HG03103 (cell line): Measurements from ENCODE around the gene FXYD4.
"Not testable (repeated sequence)": the region's sequence is repeated elsewhere in the genome, so short reads cannot be mapped to it uniquely, and the experiment has no call there.

Experiments used
- ATAC-seq: cut with Tn5 transposase; IDR thresholded peaks from one replicate; pipeline ENCODE4 v1.9.1; 2021; ENCODE audit warnings: low read depth; ENCODE audit not compliant: unreplicated experiment

FXYD4 gene, protein sequence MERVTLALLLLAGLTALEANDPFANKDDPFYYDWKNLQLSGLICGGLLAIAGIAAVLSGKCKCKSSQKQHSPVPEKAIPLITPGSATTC

DNA sequence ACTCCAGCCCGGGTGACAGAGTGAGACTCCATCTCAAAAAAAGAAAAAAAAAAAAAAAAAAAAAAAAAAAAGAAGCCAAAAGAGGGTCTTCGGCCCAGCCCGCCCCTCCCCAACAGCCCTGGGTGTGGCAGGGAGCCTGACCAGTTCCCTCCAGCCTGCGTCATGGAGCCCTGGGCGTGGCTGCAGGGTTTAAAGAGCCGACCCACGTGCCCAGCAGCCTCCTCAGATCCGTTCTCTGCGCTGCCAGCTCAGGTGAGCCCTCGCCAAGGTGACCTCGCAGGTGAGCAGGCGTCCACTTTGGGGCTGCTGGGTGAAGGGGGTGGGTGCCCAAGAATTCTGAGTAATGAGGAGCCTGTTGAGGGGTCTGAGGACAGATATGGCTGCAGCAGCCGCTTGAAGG is at the start of gene FXYD4:
FXYD4 (plus strand) TSS at position 219 of the 400 bp plus-strand sequence. CDS start 2,111 bp downstream, outside the sequence.
- ATAC-seq, result no peak

DNA sequence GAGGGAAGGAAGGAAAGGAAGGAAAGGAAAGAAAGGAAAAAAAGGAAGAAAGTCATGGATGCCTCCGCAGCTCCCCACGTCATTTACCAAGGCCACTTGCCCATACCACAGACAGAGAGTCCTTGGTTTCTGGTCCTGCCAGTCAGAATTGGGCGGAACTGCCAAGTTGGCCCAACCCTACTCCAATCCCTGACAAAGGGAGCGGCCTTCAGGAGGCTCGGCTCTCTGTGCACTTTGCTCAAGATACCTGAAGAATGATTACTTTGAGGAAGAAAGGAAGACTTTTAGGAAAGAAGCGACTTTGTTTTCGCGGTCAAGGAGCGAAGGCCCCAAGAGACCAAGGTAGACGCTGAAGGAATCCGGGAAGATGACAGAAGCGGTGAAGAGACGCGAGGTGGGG is 49.1 kb upstream of the FXYD4 start:
- no peak for ATAC-seq

DNA sequence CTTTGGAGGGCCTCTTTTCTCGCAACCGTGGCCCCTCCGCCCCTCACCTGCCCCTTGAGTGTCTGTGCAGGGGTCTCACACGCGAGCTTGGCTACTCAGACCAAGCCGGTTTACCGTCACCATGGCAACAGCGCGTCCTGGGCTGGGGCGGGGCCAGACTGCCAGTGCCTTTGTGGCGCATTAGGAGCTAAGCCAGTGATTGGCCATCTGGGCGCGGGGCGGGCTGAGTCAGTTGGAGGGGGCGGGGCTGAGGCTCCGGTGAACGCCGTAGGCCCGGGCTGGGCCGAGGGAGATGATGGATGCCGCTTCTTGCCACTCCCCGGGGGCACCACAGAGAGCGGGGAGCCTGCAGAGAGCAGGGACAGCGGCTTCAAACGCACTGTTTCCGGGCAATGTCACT is 48.7 kb upstream of the FXYD4 start:
- peak; percentile 77 for ATAC-seq

DNA sequence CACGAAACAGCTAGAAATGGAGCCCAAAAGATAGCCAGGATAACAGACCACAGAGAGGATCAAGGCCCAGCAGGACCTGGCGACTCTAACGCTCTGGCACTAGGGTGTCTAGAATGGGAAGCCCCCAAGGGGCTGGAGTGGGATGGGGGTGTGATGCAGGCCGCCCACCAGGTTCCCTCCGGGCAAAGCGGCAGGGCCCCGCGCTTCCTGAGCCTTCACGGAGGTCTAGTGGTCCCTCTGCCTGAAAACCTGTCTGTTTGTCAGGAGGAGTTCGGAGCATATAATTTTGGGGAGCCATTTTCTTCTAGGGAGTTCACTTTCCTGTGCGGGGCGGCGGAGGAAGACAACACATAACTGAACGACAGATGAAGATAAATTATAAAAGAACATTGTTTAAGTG is 48.2 kb upstream of the FXYD4 start:
- ATAC-seq, result no peak

DNA sequence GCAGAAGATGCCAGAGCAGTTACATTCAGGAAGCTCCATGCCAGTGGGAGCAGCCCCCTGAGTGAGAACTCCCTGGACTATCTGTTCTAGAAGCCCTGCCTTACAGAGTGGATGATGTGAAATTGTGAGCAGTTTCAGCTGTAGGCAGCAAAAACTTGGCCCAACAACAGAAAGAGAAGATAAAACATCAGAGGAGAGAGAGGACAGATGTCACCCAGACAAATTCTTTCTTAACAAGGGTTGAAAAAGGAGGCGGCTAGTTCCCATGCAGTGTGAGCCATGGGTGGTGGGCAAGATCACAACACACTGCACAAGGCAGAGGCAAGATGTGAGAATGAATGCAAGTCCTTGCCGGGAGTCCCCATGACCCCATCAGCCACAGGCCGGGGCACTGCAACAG is 46.6 kb upstream of the FXYD4 start:
- no peak for ATAC-seq

DNA sequence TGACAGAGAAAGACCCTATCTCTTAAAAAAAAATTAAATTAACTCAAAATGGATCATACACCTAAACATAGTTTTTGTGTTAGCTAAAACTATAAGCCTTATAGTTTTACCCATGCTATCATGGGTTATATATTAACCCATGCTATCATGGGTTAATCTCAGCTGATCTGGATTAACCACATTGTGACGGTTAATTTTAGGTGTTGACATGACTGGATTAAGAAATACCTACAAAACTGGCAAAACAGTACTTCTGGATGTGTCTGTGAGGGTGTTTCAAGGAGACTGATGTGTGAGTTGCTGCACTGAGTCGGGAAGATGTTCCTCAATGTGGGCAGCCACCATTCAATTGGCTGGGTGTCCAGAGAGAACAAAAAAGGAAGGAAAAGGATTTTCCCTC is 44.3 kb upstream of the FXYD4 start:
- ATAC-seq, result no peak

DNA sequence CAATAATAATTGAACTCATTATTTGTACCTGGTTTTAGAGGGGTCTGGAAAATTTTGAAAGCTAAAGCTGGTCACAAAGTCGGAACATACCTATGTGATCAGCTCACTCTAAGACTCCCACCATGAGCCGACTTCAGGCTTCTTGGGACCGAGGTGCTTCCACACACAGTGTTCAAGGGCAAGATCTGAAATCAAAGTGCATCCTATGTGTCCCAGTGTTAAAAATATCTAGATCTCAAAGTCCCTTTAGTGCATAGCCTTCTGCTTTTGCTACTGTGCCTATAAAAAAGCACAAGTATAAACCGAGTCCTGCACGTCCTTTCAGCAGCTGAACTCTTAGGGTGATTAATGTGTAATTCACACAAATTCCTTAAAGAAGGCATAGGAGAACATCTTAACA is 43.5 kb upstream of the FXYD4 start:
- no peak for ATAC-seq

DNA sequence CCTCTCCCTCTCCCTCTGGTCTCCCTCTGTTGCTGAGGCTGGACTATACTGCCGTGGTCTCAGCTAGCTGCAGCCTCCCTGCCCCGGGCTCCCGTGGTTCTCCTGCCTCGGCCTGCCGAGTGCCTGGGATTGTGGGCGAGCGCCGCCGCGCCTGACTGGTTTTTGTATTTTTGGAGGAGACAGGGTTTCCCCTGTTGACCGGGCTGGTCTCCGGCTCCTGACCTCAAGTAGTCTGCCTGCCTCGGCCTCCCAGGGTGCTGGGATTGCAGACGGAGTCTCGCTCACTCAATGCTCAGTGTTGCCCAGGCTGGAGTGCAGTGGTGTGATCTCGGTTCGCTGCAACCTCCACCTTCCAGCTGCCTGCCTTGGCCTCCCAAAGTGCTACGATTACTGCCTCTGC is 42.6 kb upstream of the FXYD4 start:
- not testable (repeated sequence) for ATAC-seq

DNA sequence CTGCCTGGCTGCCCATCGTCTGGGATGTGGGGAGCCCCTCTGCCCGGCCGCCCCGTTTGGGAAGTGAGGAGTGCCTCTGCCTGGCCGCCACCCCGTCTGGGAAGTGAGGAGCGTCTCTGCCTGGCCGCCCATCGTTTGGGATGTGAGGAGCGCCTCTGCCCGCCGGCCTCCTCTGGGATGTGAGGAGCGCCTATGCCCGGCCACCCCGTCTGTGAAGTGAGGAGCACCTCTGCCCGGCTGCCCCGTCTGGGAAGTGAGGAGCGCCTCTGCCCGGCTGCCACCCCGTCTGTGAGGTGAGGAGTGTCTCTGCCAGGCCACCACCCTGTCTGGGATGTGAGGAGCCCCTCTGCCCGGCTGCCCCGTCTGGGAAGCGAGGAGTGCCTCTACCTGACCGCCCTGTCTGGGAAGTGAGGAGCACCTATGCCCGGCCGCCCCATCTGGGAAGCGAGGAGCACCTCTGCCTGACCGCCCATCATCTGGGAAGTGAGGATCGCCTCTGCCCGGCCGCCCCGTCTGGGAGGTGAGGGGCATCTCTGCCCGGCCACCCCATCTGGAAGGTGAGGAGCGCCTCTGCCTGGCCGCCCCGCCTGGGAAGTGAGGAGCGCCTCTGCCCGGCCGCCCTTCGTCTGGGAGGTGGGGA is 42.1 kb upstream of the FXYD4 start:
- not testable (repeated sequence) for ATAC-seq

DNA sequence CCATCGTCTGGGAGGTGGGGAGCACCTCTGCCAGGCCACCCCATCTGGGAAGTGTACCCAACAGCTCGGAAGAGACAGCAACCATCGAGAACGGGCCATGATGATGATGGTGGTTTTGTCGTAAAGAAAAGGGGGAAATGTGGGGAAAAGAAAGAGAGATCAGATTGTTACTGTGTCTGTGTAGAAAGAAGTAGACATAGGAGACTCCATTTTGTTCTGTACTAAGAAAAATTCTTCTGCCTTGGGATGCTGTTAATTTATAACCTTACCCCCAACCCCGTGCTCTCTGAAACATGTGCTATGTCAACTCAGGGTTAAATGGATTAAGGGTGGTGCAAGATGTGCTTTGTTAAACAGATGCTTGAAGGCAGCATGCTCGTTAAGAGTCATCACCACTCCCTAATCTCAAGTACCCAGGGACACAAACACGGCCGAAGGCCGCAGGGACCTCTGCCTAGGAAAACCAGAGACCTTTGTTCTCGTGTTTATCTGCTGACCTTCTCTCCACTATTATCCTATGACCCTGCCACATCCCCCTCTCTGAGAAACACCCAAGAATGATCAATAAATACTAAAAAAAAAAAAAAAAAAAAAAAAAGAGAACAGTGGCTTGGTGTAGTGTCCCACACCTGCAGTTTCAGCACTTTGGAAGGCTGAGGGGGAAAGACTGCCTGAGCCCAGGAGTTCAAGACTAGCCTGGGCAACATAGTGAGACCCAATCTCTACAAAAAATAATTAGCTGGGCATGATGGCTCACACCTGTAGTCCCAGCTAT is 41.2 kb upstream of the FXYD4 start:
- ATAC-seq, result not testable (repeated sequence)

DNA sequence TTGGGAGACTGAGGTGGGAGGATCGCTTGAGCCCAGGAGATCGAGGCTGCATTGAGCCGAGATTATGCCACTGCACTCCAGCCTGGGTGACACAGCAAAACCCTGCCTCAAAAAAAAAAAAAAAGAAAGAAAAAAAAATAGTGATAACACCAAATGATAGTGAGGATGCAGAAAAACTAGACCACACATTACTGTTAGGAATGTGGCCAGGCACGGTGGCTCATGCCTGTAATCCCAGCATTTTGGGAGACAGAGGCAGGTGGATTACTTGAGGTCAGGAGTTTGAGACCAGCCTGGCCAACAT is 40.7 kb upstream of the FXYD4 start:
- not testable (repeated sequence) for ATAC-seq

DNA sequence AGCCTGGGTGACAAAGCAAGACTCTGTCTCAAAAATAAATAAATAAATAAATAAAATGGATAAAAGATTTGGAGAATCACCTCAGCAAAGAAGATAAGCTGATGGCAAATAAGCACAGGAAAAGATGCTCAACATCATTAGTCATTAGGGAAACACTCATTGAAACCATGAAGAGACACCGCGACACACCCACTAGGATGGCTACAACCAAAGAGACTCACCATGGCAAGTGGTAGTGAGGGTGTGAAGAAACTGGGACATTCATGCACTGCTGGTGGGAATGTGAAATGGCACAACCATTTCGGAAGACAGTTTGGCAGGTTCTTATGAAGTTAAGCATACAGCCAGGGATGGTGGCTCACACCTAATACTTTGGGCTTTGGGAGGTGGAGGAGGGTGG is 37.8 kb upstream of the FXYD4 start:
- ATAC-seq, result no peak

DNA sequence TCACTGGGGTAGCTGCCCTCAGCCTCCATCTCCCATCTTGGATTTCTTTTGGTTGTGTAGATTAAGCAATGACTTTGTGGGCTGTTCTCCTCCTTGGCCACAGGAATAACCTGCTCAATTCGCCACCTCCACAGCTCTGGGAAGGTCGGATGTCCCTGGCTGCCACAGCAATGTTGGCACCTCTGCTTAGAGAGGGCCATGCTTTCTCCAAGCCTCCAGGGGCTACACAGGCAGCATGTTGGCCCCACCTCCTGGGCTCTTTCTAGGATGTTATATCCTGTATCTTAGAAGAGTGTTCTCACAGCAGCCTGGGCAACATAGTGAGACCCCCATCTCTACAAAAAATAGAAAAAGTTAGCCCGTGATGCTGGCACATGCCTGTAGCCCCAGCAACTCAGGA is 35.4 kb upstream of the FXYD4 start:
- no peak for ATAC-seq

DNA sequence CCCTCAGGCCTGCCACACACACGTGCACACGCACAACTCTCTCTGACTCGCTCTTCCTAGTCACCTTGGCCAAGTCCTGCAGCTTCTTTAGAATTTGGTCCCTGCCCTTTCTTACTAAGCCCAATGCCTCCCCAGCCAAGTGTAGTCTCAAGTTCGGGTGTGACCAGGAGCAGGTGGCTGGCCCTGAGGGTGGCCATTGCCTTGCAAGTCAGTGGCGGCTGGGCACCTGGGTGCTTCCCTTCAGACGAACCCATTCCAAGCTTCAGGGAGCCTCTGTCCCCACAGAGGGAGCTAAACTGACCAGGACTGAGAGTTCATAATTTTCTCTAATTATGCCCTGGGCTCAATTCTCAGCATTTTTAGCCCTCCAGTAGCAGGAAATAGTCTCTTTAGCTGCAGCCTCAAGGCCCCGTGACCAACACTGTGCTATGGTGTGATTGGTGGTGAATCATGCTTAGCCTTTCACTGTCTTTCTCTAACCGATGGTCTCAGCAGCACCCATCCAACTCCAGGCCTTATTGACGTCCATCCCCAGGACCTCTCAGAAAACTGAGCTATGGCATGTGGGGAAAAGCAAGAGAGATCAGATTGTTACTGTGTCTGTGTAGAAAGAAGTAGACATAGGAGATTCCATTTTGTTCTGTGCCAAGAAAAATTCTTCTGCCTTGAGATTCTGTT is 34.7 kb upstream of the FXYD4 start:
- no peak for ATAC-seq

DNA sequence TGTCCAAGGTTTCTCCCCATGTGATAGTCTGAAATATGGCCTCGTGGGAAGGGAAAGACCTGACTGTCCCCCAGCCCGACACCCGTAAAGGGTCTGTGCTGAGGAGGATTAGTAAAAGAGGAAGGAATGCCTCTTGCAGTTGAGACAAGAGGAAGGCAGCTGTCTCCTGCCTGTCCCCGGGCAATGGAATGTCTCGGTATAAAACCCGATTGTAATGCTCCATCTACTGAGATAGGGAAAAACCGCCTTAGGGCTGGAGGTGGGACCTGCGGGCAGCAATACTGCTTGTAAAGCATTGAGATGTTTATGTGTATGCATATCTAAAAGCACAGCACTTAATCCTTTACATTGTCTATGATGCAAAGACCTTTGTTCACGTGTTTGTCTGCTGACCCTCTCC is 33.9 kb upstream of the FXYD4 start:
- ATAC-seq, result not testable (repeated sequence)

DNA sequence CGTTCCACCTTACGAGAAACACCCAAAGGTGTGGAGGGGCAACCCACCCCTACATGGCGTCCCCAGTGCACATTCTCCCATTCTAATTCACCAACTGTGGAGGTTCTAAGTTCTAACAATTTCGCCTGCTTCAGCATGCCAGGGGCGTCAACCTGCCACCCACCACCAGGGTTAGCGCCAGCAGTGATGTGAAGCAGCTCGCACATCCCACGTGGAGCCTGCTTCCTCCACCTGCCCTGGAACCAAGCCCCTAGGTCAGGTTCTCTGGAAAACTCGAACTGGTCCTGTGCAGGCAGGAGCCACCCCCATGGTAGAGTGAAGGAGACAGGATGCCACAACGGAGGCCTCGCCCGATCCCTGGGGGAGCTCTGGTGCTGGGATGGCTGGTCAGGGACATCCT is 33.3 kb upstream of the FXYD4 start:
- no peak for ATAC-seq

DNA sequence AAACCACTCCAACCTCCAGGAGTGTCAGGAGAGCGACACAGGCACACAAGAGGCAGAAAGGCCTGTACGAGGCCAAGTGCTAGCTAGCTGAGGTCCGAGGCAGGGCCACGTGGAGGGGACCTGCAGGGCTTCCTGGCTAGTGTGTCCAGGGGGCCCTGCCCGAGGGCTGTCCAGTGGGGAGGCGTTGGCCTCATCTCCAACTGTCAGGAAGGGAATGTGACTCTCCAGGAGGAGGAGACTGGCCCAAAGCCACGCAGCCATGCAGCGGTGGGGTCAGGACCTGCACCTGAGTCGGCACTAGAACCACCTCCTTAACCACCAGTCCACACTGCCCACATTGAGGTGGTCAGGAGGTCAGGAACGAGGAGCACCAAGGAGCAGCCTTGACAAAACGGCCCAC is 32.3 kb upstream of the FXYD4 start:
- ATAC-seq, result no peak

DNA sequence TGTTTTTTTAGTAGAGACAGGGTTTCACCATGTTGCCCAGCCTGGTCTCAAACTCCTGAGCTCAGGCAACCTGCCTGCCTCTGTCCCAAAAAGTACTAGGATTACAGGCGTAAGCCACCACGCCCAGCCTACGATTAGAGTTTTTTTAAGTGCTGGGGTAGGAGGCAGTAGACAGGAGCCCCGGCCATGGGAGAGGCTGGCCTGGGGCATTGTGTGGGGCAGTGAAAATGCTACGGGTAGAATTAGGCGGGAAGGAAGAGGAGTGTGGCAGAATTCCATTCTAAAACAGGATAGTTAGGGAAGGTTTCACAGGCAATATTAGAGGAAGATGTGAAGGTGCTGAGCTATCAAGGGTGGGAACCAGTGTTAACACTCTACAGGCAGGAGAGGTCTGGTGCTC is 31.3 kb upstream of the FXYD4 start:
- no peak for ATAC-seq

DNA sequence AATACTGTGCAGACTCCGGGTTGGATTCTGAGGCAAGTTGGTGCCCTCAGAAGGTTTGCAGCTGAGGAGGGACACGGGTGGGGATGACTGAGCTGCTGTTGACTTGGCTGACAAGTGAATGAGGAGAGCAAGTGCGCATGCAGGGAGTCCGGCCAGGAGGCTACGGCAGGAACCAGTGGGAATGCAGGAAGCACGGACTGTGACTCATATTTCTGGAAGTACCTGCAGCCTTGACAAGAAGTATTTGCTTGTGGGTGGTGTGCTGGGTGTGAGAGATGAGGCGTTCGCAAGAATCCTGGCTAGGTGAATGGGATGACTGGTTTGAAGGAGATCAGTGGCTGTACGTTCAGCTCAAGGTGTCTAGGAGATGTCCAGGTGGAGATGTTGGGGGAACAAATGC is 30.8 kb upstream of the FXYD4 start:
- no peak for ATAC-seq

DNA sequence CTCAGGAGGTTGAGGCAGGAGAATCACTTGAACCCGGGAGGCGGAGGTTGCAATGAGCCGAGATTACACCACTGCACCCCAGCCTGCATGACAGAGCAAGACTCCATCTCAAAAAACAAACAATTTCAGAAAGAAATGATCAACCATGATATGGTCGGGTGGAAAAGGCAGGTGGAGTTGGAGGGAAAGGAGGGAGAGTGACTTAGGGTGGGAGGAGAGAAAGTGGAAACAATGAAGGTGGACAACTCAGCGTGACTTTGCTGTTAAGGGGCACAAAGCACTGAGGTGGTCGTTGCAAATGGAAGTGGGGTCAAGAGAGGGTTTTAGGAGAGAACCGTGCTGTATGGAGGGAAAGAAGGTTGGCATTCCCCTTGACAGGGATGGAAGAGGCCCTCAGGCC is 30.0 kb upstream of the FXYD4 start:
- no peak for ATAC-seq

DNA sequence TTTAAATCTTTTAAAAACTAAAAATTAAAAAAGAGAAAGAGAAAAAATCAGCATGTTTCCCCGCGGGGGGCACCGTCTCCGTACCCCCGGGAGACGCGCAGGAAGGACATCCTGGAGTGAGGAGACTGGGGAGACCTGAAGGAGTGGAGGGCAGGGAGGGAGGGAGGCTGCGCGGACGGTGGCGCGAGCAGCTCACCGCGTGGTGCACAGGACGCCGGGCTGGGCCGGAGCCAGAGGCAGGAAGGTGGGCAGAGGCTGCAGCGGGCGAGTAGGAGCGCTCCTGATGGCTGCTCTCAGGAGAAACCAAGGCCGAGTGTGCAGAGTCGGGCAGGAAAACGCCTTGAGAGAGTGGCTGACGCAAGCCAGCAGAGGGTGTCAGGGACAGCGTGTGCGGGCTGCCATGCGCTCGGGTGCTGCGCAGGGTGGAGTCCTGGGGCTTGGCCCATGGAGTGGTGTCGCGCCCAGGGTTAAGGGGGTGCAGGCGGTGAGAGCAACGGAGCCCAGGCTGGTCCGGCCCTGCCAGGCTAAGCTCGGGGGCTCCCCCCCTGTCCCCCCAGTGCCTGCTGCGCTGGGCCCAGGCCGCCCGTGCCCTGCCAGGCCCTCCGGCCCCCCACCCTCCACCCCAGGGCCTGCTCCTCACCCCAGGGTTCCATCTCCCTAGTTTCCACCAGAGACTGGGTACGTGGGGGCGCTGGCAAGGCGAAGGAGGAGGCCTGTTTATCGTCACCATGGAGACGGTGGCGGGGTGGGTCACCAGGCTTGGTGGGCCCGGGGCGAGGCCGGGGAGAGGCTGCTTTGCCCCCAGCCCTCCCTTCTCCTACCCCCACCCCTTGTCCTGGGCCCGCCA is 28.9 kb upstream of the FXYD4 start:
- ATAC-seq, result no peak
